ENCODE measurements around the gene RIN2.

RIN2 gene

GRCh38 chr20:19711126-19711525, 46.9 kb upstream of the RIN2 start:
- H2AFZ ChIP-seq (ENCODE audit: low read depth, low read length): no peak overlapping the region
- H3K27ac ChIP-seq (ENCODE audit: low read length): no peak overlapping the region
- TF ChIP-seq EZH2phosphoT487 (IDR thresholded peaks at IDR 0.05; ENCODE audit: low read depth) (no peak), CTCF (IDR thresholded peaks at IDR 0.05; ENCODE audit: low read depth, low read length) (no peak)
- peaks cover 47% of the 10 kb centered on the region for H3K27me3 ChIP-seq (ENCODE audit: low read depth, low read length)
- no peak overlapping the region for H3K9ac ChIP-seq (ENCODE audit: low read length)
- no peaks in the 10 kb centered on the region for H4K20me1 ChIP-seq (ENCODE audit: insufficient read depth, low read length)
- no peak overlapping the region for H3K4me2 ChIP-seq (ENCODE audit: low read length)
- H3K9me3 ChIP-seq (ENCODE audit: insufficient read depth, low read length): no peaks in the 10 kb centered on the region; the same call in 1 of the 2 replicates
- H3K4me3 ChIP-seq (ENCODE audit: low read length): no peak overlapping the region
- no peaks in the 10 kb centered on the region for H3K36me3 ChIP-seq (replicated peaks; ENCODE audit: low read depth, low read length)
- peaks cover 13% of the 10 kb centered on the region for H3K4me1 ChIP-seq (ENCODE audit: low read length)
- no peaks in the 10 kb centered on the region for H3K79me2 ChIP-seq (ENCODE audit: low read length)

GRCh38 chr20:19712721-19713260, 45.3 kb upstream of the RIN2 start:
- no peak for TF ChIP-seq EZH2phosphoT487 (IDR thresholded peaks at IDR 0.05; ENCODE audit: low read depth)
- no peak for TF ChIP-seq CTCF (IDR thresholded peaks at IDR 0.05; ENCODE audit: low read depth, low read length)

GRCh38 chr20:19713822-19714578, 44.1 kb upstream of the RIN2 start:
- TF ChIP-seq EZH2phosphoT487 (IDR thresholded peaks at IDR 0.05; ENCODE audit: low read depth) (no peak), CTCF (IDR thresholded peaks at IDR 0.05; ENCODE audit: low read depth, low read length) (no peak)
- H3K9ac ChIP-seq (ENCODE audit: low read length): no peak overlapping the region
- H4K20me1 ChIP-seq (ENCODE audit: insufficient read depth, low read length): no peaks in the 10 kb centered on the region
- H3K27ac ChIP-seq (ENCODE audit: low read length): no peak overlapping the region
- H3K4me3 ChIP-seq (ENCODE audit: low read length): no peak overlapping the region
- H2AFZ ChIP-seq (ENCODE audit: low read depth, low read length): no peak overlapping the region
- H3K36me3 ChIP-seq (replicated peaks; ENCODE audit: low read depth, low read length): no peaks in the 10 kb centered on the region
- 0 out of 2 replicates have a peak, but pooled peaks cover 5% of the 10 kb centered on the region for H3K4me1 ChIP-seq (ENCODE audit: low read length)
- peaks cover 30% of the 10 kb centered on the region for H3K27me3 ChIP-seq (ENCODE audit: low read depth, low read length)
- H3K79me2 ChIP-seq (ENCODE audit: low read length): no peaks in the 10 kb centered on the region
- no peak overlapping the region for H3K4me2 ChIP-seq (ENCODE audit: low read length)
- no peaks in the 10 kb centered on the region; the same call in 1 of the 2 replicates for H3K9me3 ChIP-seq (ENCODE audit: insufficient read depth, low read length)

More at GRCh38 chr20:19712721-19713260, 45.3 kb upstream of the RIN2 start:
- Histone ChIP-seq H3K9me3 (ENCODE audit: insufficient read depth, low read length) (no peaks in the 10 kb centered on the region; the same call in 1 of the 2 replicates), H3K36me3 (replicated peaks; ENCODE audit: low read depth, low read length) (no peaks in the 10 kb centered on the region), H3K9ac (ENCODE audit: low read length) (no peak overlapping the region), H2AFZ (ENCODE audit: low read depth, low read length) (no peak overlapping the region), H3K27me3 (ENCODE audit: low read depth, low read length) (peaks cover 38% of the 10 kb centered on the region), H3K79me2 (ENCODE audit: low read length) (no peaks in the 10 kb centered on the region), H3K4me2 (ENCODE audit: low read length) (no peak overlapping the region), H3K4me3 (ENCODE audit: low read length) (no peak overlapping the region), H3K4me1 (ENCODE audit: low read length) (0 out of 2 replicates have a peak, but pooled peaks cover 5% of the 10 kb centered on the region), H4K20me1 (ENCODE audit: insufficient read depth, low read length) (no peaks in the 10 kb centered on the region), H3K27ac (ENCODE audit: low read length) (no peak overlapping the region)

GRCh38 chr20:19714579-19714840, 43.5 kb upstream of the RIN2 start:
- H3K27me3 ChIP-seq (ENCODE audit: low read depth, low read length): peaks cover 29% of the 10 kb centered on the region
- H3K36me3 ChIP-seq (replicated peaks; ENCODE audit: low read depth, low read length): no peaks in the 10 kb centered on the region
- H3K4me1 ChIP-seq (ENCODE audit: low read length): 0 out of 2 replicates have a peak, but pooled peaks cover 5% of the 10 kb centered on the region
- TF ChIP-seq EZH2phosphoT487 (IDR thresholded peaks at IDR 0.05; ENCODE audit: low read depth): no peak
- no peak for TF ChIP-seq CTCF (IDR thresholded peaks at IDR 0.05; ENCODE audit: low read depth, low read length)
- no peaks in the 10 kb centered on the region; the same call in 1 of the 2 replicates for H3K9me3 ChIP-seq (ENCODE audit: insufficient read depth, low read length)
- no peak overlapping the region for H3K9ac ChIP-seq (ENCODE audit: low read length)
- H3K4me3 ChIP-seq (ENCODE audit: low read length): no peak overlapping the region
- H2AFZ ChIP-seq (ENCODE audit: low read depth, low read length): no peak overlapping the region
- no peak overlapping the region for H3K27ac ChIP-seq (ENCODE audit: low read length)
- H4K20me1 ChIP-seq (ENCODE audit: insufficient read depth, low read length): no peaks in the 10 kb centered on the region
- no peak overlapping the region for H3K4me2 ChIP-seq (ENCODE audit: low read length)
- H3K79me2 ChIP-seq (ENCODE audit: low read length): no peaks in the 10 kb centered on the region

Measured in OCI-LY3 (cell line).